Amniotic stem cell (primary cell): ENCODE data around the gene NKX1-1.
"Not testable (repeated sequence)": the region's sequence is repeated elsewhere in the genome, so short reads cannot be mapped to it uniquely, and the experiment has no call there.

Experiments used
- DNase-seq: peaks from one replicate; lab custom pipeline; 2025; lab: John Stamatoyannopoulos, UW

NKX1-1 gene

DNA sequence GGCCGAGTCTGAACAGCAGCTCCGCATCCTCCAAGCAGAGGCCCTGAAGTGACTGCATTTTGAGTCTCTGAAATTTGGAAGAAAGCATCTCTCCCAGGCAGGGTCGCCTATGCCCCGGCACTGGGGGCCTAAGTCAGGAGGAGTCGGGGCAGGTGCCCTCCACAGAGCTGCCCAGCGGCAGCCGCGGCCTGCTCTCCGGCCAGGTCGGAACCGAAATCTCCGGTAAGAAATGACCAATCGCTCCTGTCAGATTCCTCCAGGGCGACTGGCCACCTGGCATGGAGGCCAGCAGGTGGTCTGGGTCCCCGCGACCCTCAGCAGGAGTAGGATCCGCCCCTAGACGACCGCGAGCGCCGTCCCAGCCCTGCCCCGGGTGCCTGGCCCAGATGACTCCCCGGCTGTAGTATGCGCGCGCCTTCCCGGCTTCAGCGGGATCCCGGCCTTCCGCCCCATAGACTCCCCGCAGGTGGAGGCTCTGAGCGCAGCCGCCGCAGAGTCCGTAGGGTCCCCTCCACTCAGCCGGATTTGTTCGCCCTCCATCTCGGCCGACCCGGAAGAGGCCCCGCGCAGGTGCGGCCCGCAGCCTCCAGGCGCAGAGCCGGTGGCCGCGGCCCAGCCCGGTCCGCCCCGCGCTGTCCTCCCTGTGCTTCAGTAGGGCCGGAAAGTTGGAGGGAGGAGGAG lies 1.5 kb downstream of the NKX1-1 start:
- no peak for DNase-seq

DNA sequence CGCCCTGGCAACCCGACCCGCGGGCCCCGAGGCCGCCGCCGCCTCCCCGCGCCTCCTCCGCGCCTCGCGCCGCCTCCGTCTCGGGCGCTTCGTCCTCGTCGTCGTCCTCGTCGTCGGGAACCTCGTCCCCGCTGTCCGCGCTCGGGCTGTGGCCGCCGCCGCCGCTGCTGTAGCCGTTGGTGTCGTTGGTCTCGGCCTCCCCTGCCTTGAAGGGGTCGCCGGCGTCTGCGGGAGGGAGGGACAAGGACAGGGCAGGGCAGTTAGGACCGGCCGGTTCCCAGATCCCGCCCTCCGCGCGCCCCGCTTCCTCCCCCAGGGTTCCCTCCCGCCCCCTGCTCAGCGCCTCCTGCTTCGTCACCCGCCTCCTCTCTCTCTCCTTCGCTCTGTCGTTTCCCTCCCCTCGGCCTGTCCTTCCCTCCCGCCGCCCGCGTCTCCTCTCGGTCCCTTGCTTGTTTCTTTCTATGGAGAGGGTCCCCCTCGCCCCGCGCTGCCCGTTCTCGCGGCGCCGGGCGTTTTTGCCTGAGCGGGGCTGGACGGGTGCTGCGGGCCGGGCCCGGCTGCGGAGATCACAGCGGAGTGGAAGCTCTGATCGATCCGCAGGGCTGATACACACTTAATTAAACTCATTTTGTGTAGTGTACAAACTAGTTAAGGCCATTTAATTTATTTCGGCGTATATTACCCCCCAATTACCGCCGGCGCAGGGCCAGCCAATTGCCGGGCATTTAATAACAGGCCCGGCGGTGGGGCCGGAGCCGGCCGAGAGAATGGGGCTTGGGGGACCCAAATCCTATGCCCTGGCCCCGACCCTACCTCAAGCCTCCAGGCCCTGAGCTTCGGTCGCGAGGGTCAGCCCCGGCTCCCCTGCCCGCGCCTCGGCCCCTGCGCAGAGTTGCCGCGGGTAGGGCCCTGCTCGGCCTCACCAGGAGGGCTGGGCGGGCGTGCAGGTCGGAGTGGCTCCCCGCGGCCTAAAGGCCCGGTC lies 2.4 kb downstream of the NKX1-1 start:
- DNase-seq: no peak

DNA sequence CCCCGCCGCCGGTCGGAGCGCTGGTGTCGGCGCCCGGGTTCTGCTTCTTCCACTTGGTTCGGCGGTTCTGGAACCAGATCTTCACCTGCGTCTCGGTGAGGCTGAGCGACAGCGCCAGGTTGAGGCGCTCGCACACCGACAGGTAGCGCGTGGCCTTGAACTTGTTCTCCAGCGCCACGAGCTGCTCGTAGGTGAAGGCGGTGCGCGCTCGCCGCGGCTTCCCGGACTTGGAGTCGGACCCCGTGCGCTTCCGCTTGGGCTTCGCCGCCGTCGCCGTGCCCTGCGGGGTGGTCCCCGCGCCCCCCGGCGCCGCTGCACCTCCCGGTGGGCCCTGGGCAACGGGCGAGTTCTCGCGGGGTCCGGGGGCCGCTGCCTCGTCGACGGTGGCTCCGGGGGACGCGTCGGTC lies 3.1 kb downstream of the NKX1-1 start:
- no peak for DNase-seq

DNA sequence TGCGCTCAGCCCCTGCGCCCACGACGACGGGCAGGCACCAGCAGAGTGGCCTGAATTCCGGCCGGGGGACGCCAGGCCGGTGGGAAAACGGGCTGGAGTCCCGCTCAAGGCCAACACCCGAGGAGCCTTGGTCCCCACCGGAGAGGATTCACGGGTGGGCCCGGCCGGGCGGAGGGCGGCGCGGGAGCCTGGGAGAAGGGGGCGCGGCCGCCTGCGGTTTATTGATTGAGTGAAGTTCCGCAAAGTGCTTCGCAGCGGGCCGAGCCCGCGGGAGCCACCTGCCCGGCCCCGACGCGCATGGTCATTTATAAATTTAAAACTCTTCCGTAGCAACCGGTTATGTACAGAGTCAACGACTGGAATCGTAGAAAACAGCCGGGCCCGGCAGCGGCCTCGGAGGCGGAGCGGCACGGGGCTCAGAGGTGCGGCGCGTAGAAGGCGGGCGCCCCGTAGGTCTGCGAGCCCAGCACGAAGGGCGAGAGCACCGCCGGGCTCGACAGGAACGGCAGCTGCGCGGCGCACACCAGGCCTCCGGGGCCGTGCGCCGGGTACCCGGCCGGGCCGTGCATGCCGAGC lies 3.6 kb downstream of the NKX1-1 start:
- DNase-seq: no peak

DNA sequence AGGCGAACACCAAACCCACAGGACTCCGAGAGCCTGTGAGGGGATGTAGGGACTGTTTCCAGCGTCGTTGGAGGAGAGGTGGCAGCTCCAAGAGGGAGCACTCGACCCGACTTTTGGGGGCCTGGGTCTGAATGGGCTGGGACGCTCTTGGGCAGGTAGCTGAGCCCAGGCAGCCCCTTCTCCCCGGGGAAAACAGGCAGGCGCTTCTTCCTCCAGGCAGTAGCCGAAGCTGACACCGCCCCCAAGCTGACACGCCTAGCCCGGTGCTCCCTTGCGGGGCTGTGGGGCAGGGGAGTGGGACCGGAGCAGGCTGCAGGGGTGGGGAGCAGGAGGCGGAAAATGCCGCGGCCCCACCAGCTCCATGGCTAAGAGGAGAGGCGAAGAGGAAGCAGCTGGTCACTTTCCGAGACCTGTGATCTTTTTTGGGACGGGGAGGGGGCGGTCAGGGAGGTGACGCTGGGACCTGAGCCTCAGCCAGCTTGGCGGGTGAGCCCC lies 4.2 kb downstream of the NKX1-1 start:
- DNase-seq: no peak

DNA sequence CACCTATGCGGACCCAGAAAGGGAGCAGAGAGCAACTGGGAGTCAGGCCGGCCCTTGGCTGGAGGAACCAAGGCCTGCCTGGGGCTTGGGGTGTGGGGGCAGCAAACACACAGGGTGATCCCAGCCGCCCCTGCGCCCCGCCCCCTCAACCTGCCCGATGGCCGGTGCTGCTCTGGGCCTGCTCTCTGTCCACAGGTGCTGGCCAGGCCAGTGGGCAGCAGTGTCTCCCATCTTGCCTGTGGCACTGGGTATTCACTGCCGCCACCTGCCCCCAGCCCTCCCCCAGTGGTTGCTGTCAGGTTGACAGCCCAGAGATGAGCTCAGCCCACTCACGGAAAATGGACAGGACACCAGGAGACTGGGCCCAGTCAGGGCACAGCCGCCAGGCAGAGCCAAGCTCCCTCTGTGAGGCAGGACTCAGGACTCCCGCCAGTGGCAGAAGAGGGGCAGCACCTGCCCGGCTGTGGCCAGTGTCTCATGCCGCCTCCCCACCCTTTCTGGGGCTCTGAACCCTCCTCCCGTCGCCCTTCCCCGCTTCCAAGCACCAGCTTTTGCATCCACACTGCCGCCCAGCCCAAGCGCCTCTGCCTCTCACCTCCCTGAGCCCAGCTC lies 4.7 kb downstream of the NKX1-1 start:
- DNase-seq: no peak

DNA sequence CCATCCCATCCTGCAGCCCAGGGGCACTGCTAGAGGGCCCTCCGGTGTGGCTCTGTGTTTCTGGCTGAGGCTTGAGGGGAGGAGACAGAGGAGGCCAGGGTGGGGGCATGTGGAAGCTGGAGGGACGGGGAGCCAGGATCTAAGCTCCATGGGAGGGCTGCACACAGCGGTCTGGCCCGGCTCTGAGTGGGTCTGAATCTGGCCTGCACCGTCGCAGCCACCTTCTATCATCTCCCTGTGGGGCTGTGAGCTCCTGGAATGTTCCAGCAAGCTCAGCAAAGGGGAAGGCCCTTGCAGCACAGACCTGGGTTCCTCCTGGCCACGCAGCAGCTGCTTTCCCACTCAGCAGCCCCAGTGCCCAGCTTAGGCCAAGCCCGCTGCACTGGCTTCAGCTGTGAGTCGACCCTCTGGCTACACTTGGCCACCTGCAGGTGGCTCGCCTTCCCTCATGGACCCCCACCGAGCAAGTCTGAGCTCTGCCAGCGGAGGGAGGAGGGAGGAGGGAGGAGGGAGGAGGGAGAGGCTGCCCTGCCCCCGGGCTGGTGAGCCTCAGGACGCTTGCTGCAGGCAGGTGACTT lies 5.3 kb downstream of the NKX1-1 start:
- DNase-seq: no peak

DNA sequence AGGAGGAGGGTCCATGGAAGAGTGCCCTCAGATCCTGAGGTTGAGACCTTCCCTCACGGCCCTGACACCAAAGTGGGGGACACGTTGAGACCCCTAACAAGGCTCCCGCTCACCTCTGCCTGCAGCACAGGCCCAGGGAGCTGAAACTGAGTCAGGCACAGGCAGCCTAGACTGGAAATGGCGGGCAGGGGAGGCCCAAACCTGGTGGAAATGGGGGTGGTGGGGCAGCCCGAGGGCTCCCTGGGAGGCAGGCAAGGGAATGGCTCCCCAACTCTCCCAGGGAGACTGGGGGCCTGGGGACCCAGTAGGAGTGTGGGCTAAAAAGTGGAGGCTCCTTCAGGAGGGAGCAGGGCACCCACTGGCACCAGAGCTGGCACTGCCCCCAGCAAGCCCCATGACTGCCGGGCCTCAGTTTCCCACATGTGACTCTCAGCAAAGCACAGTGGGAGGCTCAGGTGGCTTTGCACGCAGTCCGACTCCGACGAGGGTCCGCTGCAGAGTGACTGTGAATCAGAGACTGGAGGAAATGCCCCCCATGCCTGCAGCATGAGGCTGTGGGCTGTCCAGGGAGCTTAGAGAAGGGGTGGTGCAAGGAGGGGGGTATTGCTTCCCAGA lies 5.9 kb downstream of the NKX1-1 start:
- DNase-seq: no peak

DNA sequence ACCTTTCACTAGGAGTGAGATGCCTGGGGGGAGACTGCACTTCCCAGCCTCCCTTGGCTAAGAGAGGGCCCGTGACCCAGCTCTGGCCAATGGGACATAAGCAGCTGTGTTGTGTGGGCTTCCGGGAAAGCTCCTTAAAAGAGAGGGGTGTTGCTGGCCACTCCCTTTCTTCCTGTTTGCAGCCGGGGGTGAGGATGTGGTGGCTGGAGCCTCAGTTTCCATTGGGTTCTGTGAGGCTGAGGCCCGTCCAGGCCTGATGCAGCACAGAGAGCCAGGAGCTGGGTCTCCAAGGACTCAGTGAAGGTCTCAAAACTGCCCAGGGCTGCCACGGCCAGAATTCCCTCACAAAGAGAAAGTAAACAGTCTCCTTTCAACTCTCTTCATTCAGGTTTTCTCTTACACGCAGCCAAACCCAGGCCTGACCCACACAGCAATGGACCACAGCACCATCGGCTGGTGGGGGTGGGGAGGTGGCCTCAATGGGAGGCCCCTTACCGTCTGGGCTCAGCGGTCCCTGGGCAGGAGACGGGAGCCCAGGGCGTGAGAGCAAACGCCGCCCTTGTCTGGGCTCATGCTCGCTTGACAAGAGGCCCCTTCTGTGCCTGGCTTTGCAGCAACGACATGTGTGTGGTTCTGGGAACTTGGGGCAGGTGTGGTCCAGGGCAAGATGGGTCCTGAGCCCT lies 6.6 kb downstream of the NKX1-1 start:
- DNase-seq: no peak

DNA sequence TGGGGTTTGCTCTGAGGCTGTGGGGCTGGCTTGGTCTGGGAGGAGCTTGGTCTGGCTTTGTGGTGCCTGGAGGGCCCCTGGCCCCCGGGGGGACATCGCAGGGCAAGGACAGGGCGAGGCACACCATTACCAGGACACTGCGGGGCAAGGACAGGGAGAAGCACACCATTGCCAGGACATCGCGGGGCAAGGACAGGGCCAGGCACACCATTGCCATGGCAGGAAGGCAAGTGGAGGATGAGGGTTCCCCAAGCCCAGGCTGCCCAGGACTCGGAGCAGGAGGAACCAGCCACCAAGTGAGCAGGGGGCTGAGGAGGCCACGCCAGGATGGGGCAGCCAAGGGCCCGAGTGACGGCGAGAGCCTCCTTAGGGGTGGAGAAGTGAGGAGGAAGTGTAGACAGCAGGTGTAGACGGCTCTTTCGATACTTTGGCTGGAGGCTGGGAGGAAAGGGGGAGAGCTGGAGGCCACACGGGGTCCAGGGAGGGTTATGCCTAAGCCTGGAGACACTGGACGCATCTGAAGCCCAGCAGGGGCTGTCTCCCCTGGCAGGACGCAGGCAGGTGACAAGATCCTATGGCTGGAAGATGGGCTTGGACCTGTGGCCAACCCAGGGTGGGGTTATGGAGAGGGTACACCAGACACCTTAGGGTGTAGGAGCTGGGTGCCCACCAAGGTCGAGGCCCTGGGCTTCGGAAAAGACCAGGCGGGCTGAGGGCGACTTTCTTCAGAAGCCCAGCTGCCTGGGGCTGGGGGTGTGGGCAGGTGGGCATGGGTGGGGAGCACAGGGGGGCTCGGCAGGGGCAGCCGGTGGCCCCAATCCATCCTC lies 7.3 kb downstream of the NKX1-1 start:
- DNase-seq: no peak

DNA sequence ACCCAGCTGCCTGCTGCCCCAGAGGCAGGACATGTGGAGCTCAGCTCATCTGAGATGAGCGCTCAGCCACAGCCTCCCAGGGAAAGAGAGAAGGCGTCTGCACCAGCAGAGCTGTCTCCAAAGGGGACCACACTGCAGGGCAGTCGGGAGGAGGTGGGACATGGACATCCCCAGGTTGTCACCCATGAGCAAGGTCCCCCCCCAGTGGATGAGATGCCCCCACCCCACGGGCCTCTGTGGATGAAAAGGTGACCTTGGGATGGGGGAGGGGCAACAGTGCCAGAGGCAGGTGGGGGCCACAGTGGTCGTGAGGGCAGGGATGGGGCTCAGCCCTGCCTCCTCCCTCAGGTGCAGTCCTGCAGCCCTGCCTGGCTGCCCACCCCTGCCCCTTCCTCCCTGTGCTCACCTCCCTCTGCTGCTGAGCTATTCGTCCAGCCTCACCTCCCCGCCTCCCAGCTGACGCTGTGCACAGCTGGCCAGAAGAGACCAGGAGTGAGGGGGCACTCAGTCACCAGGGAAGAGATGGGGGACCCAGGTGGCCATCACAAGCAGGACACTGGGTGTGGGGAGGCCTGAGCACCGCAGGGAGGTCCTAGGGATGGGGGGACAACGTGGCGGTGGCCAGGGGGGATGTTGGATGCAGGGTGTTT lies 9.3 kb downstream of the NKX1-1 start:
- no peak for DNase-seq

DNA sequence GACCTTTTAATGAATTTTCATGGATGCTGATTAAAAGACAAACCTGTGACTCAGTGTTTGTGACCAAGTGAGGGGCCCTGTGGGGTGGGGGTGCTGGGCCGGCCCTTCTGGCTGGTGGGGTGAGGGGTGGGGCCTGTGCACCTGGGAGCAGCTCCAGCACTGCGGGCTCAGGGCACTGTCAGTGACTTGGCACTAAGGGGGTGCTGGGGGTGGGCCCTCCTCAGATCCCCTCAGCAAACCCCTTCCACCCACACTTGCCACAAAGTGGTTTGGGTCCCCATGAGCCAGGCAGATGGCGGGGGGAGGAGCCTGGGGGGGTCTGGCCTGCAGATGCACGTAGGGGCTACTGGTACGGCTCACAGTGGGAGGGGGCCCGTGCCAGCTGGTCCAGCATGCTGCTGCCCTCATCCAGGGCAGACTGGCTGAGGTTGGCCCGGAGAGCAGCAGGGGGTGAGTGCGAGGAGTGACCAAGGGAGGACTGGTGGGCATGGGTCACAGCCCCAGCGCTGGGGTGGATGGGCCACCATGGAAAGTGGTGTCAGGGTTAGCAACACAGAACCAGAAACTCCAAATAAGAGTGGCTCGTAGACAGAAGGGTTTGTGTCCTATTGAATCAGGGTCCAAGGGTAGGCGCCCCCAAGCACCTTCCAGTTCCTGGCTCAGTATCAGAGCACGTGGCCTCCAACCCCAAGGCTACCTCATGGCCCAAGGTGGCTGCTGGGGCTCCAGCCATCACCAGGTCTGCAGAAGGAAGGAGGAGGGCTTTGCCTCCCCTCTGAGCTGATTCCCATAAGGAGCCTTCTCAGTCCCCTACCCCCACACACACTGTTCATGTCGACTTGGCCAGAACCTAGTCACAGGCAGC lies 10.1 kb downstream of the NKX1-1 start:
- DNase-seq: no peak

DNA sequence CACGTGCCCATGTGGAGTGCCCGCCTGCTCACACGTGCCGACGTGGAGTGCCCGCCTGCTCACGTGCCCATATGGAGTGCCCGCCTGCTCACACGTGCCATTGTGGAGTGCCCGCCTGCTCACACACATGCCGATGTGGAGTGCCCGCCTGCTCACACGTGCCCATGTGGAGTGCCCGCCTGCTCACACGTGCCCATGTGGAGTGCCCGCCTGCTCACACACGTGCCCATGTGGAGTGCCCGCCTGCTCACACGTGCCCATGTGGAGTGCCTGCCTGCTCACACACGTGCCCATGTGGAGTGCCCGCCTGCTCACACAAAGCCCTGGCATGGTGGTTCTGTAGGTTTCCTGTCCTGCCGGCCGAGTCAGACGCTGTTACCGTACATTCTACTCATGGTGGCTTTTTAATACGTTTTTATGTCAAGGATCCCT lies 10.8 kb downstream of the NKX1-1 start:
- DNase-seq: not testable (repeated sequence)

DNA sequence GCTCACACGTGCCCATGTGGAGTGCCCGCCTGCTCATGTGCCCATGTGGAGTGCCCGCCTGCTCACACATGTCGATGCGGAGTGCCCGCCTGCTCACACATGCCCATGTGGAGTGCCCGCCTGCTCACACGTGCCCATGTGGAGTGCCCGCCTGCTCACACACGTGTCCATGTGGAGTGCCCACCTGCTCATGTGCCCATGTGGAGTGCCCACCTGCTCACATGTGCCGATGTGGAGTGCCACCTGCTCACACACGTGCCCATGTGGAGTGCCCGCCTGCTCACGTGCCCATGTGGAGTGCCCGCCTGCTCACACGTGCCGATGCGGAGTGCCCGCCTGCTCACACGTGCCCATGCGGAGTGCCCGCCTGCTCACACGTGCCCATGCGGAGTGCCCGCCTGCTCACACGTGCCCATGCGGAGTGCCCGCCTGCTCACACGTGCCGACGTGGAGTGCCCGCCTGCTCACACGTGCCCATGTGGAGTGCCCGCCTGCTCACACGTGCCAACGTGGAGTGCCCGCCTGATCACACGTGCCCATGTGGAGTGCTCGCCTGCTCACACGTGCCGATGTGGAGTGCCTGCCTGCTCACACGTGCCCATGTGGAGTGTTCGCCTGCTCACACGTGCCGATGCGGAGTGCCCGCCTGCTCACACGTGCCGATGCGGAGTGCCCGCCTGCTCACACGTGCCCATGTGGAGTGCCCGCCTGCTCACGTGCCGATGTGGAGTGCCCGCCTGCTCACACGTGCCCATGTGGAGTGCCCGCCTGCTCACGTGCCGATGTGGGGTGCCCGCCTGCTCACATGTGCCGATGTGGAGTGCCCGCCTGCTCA lies 11.5 kb downstream of the NKX1-1 start:
- DNase-seq: not testable (repeated sequence)

DNA sequence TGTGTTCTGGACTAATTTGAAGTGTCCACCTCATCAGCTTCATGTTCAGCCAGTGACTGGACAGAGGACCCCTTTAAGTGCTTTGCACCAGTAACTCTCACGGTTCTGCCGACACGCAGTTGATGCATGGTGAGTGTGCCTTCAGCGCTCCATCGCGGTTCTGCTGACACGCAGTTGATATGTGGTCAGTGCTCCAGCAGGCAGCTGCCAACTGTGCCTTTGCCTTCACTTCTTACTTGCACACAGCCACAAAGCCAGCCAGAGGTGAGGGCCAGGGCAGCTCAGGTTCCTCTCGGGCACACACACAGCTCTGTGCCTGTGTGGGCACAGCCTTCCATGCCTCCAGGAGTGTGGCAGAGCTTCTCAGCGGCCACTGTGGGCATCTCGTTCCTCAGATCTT lies 12.4 kb downstream of the NKX1-1 start:
- DNase-seq: no peak

DNA sequence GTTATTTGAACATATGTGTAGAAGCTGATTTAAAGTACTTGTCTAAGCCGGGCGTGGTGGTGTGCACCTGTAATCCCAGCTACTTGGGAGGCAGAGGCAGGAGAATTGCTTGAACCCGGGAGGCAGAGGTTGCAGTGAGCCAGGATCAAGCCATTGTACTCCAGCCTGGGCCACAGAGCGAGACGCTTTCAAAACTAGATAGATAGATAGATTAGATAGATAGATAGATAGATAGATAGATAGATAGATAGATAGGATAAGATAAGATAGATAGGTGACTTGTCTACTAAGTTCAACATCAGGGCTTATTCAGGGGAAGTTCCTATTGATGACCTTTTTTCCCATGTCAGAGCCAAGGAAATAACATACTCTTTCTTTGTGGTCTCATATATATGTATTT lies 12.9 kb downstream of the NKX1-1 start:
- not testable (repeated sequence) for DNase-seq
